GM18505 (cell line): Measurements from ENCODE around the gene PCBP3.

Experiments
- ATAC-seq: cut with Tn5 transposase; IDR thresholded peaks from one replicate; pipeline ENCODE4 v1.9.1; 2021; ENCODE audit not compliant: unreplicated experiment
- POLR2A ChIP-seq: IDR thresholded peaks from 4 replicates; pipeline ENCODE4 v1.6.1; 2011; ENCODE audit warnings: borderline replicate concordance; ENCODE audit not compliant: insufficient read depth, insufficient read length; ENCODE audit errors: extremely low read depth

Gene PCBP3

GRCh38 chr21:45962531-45963231 lies 319.2 kb downstream of the PCBP3 start:
- no peak for TF ChIP-seq POLR2A
- no peak for ATAC-seq

- no peak for ATAC-seq
- TF ChIP-seq POLR2A = no peak
Observed at GRCh38 chr21:45963232-45963570, 319.7 kb downstream of the PCBP3 start.

GRCh38 chr21:45964649-45965048 lies 321.1 kb downstream of the PCBP3 start:
- no peak for ATAC-seq
- TF ChIP-seq POLR2A = no peak

- TF ChIP-seq POLR2A = no peak
- ATAC-seq = no peak
Observed at GRCh38 chr21:45965084-45965809, 321.7 kb downstream of the PCBP3 start.

- no peak for TF ChIP-seq POLR2A
- ATAC-seq = no peak
Observed at GRCh38 chr21:45966791-45967394, 323.4 kb downstream of the PCBP3 start.

GRCh38 chr21:45969921-45970673 lies 326.6 kb downstream of the PCBP3 start:
- no peak for ATAC-seq
- TF ChIP-seq POLR2A = no peak

GRCh38 chr21:45970674-45971615 lies 327.4 kb downstream of the PCBP3 start:
- TF ChIP-seq POLR2A = no peak
- no peak for ATAC-seq

GRCh38 chr21:45971616-45972352 lies 328.3 kb downstream of the PCBP3 start:
- ATAC-seq = no peak
- TF ChIP-seq POLR2A = no peak

- TF ChIP-seq POLR2A = no peak
- ATAC-seq = no peak
Observed at GRCh38 chr21:45972353-45972715, 328.8 kb downstream of the PCBP3 start.

- no peak for ATAC-seq
- no peak for TF ChIP-seq POLR2A
Observed at GRCh38 chr21:45972716-45973474, 329.4 kb downstream of the PCBP3 start.

GRCh38 chr21:45973475-45974072 lies 330.0 kb downstream of the PCBP3 start:
- TF ChIP-seq POLR2A = no peak
- ATAC-seq = no peak
